Uterus (tissue), 2 donors: ENCODE measurements around the gene CYB5R3.

ENCODE experiments used
- POLR2A ChIP-seq, 2 donors: fragments of 450-650 bp; IDR thresholded peaks; one replicate each; pipeline ENCODE4 v1.6.1; 2016; ENCODE audit warnings: antibody characterized with exemption in 2 of 2, mild to moderate bottlenecking in 1 of 2, moderate library complexity in 1 of 2
- TF ChIP-seq, protein P1 (sequence below), 4 experiments: fragments of 200-600 bp in 2 of 4; fragments of 450-650 bp in 2 of 4; sonication (generic) in 2 of 4; IDR thresholded peaks; one replicate each; pipeline ENCODE4 v1.5.1; 2016 to 2019; ENCODE audit warnings: antibody characterized with exemption in 4 of 4, mild to moderate bottlenecking in 2 of 4, moderate library complexity in 1 of 4

DNA sequence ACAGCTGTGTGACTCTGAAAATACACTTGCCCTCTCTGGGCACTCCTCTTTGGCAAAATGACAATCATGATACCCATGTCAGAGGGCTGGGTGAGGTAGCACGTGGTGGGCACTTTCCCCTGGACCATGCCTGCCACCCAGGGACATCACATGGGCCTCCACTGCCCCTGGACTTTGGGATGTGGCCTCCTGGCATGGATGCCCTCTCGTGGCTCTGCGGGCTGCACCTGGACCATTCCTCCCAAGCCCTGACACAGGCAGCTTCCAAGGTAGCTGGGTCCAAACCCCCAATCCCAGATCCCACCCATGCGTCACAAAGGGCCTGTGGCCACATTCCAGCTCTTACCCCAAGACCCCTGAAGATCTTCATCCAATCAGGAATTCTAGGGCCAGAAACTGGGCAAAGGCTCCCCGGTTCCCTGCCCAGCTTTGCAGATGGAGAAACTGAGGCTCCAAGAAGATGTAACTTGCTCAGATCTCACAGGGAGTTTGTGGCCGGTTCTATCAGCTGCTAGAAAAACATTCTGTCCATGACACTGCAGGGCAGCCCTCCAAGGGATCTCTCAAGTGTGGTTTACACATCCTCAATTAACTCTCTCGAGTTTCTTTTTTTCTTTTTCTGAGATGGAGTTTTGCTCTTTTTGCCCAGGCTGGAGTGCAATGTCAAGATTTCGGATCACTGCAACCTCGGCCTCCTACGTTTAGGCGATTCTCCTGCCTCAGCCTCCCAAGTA lies 35.4 kb upstream of the CYB5R3 start:
- TF ChIP-seq, protein P1, sequence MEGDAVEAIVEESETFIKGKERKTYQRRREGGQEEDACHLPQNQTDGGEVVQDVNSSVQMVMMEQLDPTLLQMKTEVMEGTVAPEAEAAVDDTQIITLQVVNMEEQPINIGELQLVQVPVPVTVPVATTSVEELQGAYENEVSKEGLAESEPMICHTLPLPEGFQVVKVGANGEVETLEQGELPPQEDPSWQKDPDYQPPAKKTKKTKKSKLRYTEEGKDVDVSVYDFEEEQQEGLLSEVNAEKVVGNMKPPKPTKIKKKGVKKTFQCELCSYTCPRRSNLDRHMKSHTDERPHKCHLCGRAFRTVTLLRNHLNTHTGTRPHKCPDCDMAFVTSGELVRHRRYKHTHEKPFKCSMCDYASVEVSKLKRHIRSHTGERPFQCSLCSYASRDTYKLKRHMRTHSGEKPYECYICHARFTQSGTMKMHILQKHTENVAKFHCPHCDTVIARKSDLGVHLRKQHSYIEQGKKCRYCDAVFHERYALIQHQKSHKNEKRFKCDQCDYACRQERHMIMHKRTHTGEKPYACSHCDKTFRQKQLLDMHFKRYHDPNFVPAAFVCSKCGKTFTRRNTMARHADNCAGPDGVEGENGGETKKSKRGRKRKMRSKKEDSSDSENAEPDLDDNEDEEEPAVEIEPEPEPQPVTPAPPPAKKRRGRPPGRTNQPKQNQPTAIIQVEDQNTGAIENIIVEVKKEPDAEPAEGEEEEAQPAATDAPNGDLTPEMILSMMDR (IDR thresholded peaks at IDR 0.05) = no peak
- no peak for TF ChIP-seq POLR2A (IDR thresholded peaks at IDR 0.05)
